HCT116 (cell line): ENCODE results near the gene CEMIP2. TPM values are rescaled to one million over a fixed set of nuclear protein-coding genes. Genes with fewer than 3 reads are reported as not detected.

Experiments
- ATAC-seq: fragments of 200-7000 bp; cut with Tn5 transposase; 2 replicates; pipeline ENCODE4 v1.9.1; 2020; ENCODE audit warnings: mild to moderate bottlenecking, moderate library complexity
- BruUV-seq: library from RNA; stranded (reverse); fragments of 400-500 nt; replicated peaks from 2 replicates; lab custom pipeline; 2021; lab: Mats Ljungman, UMichigan
- CTCF ChIA-PET: fragments of 300-600 bp; sonication (Branson Sonifier 250); formaldehyde crosslinking; loops from one replicate; lab custom pipeline; 2021; ENCODE audit warnings: antibody characterized with exemption; lab: Charles Lee
- POLR2A ChIA-PET: fragments of 300-600, 350-600 bp; sonication (Branson Sonifier 250); formaldehyde crosslinking; loops from one replicate; lab custom pipeline; 2021; ENCODE audit warnings: antibody characterized with exemption; lab: Charles Lee
- RAD21 ChIA-PET, 2 experiments: fragments of 300-600 bp; sonication (Branson Sonifier 250); formaldehyde crosslinking; loops; one replicate each; lab custom pipeline; 2023; ENCODE audit warnings: low total read pairs in 2 of 2; ENCODE audit not compliant: uncharacterized antibody in 2 of 2, unreplicated experiment in 2 of 2, low non-redundant PET in 1 of 2; lab: Charles Lee
- DNase-seq: peaks from one replicate; pipeline ENCODE4 v3.0.0-alpha.2; 2010; ENCODE audit warnings: low read depth, low spot score
- H2AFZ ChIP-seq: fragments of 200-600 bp; shearing (Covaris generic), sonication (generic); 2 replicates; pipeline ENCODE4 v1.6.1; 2017; ENCODE audit warnings: low read depth, mixed run types, mixed read lengths, antibody characterized with exemption, low read length; ENCODE audit not compliant: poor library complexity, severe bottlenecking
- H3K27ac ChIP-seq: 2 replicates; pipeline ENCODE4 v1.5.1; 2012; ENCODE audit warnings: low read depth, low read length
- H3K27me3 ChIP-seq: fragments of 200-600 bp; sonication (generic); 2 replicates; pipeline ENCODE4 v1.6.1; 2016; ENCODE audit warnings: mixed run types, low read length, mixed read lengths; ENCODE audit not compliant: insufficient read depth
- H3K36me3 ChIP-seq, 2 experiments: fragments of 200-500 bp in 1 of 2; fragments of 200-600 bp in 1 of 2; sonication (Bioruptor generic) in 1 of 2; sonication (generic) in 1 of 2; 2 replicates each; pipeline versions ENCODE4 v1.5.1 to v1.6.1; 2014 to 2016; ENCODE audit warnings: low read length in 2 of 2, inconsistent platforms in 1 of 2, mixed read lengths in 1 of 2, mixed run types in 1 of 2; ENCODE audit not compliant: insufficient read depth in 2 of 2, control insufficient read depth in 1 of 2
- H3K4me1 ChIP-seq, 2 experiments: fragments of 200-600 bp in 1 of 2; sonication (generic) in 1 of 2; 2 replicates each; pipeline versions ENCODE4 v1.5.1 to v1.6.1; 2012 to 2017; ENCODE audit warnings: low read length in 2 of 2, inconsistent platforms in 1 of 2, mild to moderate bottlenecking in 1 of 2, mixed read lengths in 1 of 2, mixed run types in 1 of 2, moderate library complexity in 1 of 2; ENCODE audit not compliant: insufficient read depth in 2 of 2, control insufficient read depth in 1 of 2
- H3K4me2 ChIP-seq: fragments of 200-600 bp; sonication (generic); 2 replicates; pipeline ENCODE4 v1.6.1; 2017; ENCODE audit warnings: mixed run types, low read length, mixed read lengths
- H3K4me3 ChIP-seq, 2 experiments: fragments of 200-600 bp in 1 of 2; sonication (generic) in 1 of 2; replicated peaks in 1 of 2; 2 replicates each; pipeline ENCODE4 v1.5.1; 2011 to 2016; ENCODE audit warnings: low read length in 2 of 2, control low read depth in 1 of 2, low read depth in 1 of 2, mild to moderate bottlenecking in 1 of 2, mixed read lengths in 1 of 2, mixed run types in 1 of 2
- H3K79me2 ChIP-seq: fragments of 200-600 bp; sonication (generic); 2 replicates; pipeline ENCODE4 v1.6.1; 2017; ENCODE audit warnings: mild to moderate bottlenecking, mixed run types, low read length, moderate library complexity, mixed read lengths; ENCODE audit not compliant: insufficient read depth
- H3K9ac ChIP-seq: fragments of 200-600 bp; sonication (generic); 2 replicates; pipeline ENCODE4 v1.6.1; 2016; ENCODE audit warnings: low read length, mixed read lengths
- H3K9me2 ChIP-seq: fragments of 200-600 bp; sonication (generic), shearing (Covaris generic); 2 replicates; pipeline ENCODE4 v1.6.1; 2017; ENCODE audit warnings: mixed run types, mild to moderate bottlenecking, moderate library complexity; ENCODE audit not compliant: insufficient read depth
- H3K9me3 ChIP-seq, 2 experiments: fragments of 200-500 bp in 1 of 2; fragments of 200-600 bp in 1 of 2; sonication (Bioruptor generic) in 1 of 2; sonication (generic) in 1 of 2; 2 replicates each; pipeline ENCODE4 v1.6.1; 2014 to 2017; ENCODE audit warnings: low read length in 2 of 2, mixed read lengths in 2 of 2, inconsistent platforms in 1 of 2, low read depth in 1 of 2, mild to moderate bottlenecking in 1 of 2, mixed run types in 1 of 2, moderate library complexity in 1 of 2; ENCODE audit not compliant: control insufficient read depth in 1 of 2, insufficient read depth in 1 of 2
- H4K20me1 ChIP-seq: fragments of 200-600 bp; sonication (generic), shearing (Covaris generic); 2 replicates; pipeline ENCODE4 v1.6.1; 2017; ENCODE audit warnings: mixed run types, mild to moderate bottlenecking, moderate library complexity; ENCODE audit not compliant: insufficient read depth
- CBX3 ChIP-seq: IDR thresholded peaks from 2 replicates; pipeline ENCODE4 v1.6.1; 2012; ENCODE audit warnings: low read depth
- CEBPB ChIP-seq: IDR thresholded peaks from 2 replicates; pipeline ENCODE4 v1.6.1; 2012; ENCODE audit warnings: low read depth
- EGR1 ChIP-seq: IDR thresholded peaks from 2 replicates; pipeline ENCODE4 v1.6.1; 2012; ENCODE audit warnings: low read depth
- ELF1 ChIP-seq: IDR thresholded peaks from 2 replicates; pipeline ENCODE4 v1.6.1; 2012; ENCODE audit warnings: low read depth, borderline replicate concordance
- EZH2 ChIP-seq: fragments of 200-600 bp; sonication (generic); IDR thresholded peaks from 2 replicates; pipeline ENCODE4 v1.6.1; 2017; ENCODE audit warnings: antibody characterized with exemption, mixed run types
- FOSL1 ChIP-seq: IDR thresholded peaks from 2 replicates; pipeline ENCODE4 v1.6.1; 2012; ENCODE audit warnings: low read depth
- JUND ChIP-seq: IDR thresholded peaks from 2 replicates; pipeline ENCODE4 v1.6.1; 2012
- RAD21 ChIP-seq: IDR thresholded peaks from 2 replicates; pipeline ENCODE4 v1.6.1; 2012; ENCODE audit warnings: low read depth, mild to moderate bottlenecking
- SP1 ChIP-seq: IDR thresholded peaks from 2 replicates; pipeline ENCODE4 v1.6.1; 2012; ENCODE audit warnings: low read depth
- SRF ChIP-seq: IDR thresholded peaks from 2 replicates; pipeline ENCODE4 v1.6.1; 2012; ENCODE audit warnings: low read depth
- YY1 ChIP-seq: IDR thresholded peaks from 2 replicates; pipeline ENCODE4 v1.6.1; 2011; ENCODE audit warnings: low read length, low read depth, moderate library complexity, mild to moderate bottlenecking; ENCODE audit not compliant: insufficient replicate concordance; ENCODE audit errors: extremely low read depth
- ZBTB33 ChIP-seq: IDR thresholded peaks from 2 replicates; pipeline ENCODE4 v1.6.1; 2011; ENCODE audit warnings: mild to moderate bottlenecking, low read length, moderate library complexity; ENCODE audit not compliant: insufficient replicate concordance; ENCODE audit errors: extremely low read depth
- intact Hi-C: fragments of 100-400 bp; cut with micrococcal nuclease; formaldehyde crosslinking; loops from 2 replicates; pipeline ENCODE4 v1.10.0; 2022
- total RNA-seq: library from RNA; stranded (reverse); gene quantifications from one replicate; pipeline ENCODE4 v1.2.1, GENCODE V29; 2021; ENCODE audit not compliant: unreplicated experiment
- TF ChIP-seq, protein P1 (sequence below), 3 experiments: fragments of 200-600 bp in 1 of 3; sonication (generic) in 1 of 3; IDR thresholded peaks in 2 of 3; conservative IDR thresholded peaks in 1 of 3; 2 replicates each; pipeline ENCODE4 v1.5.1; 2012 to 2017; ENCODE audit warnings: low read depth in 2 of 3, low read length in 2 of 3, antibody characterized with exemption in 1 of 3, borderline replicate concordance in 1 of 3, control low read depth in 1 of 3, mild to moderate bottlenecking in 1 of 3, mixed read lengths in 1 of 3, mixed run types in 1 of 3, moderate library complexity in 1 of 3; ENCODE audit not compliant: insufficient read depth in 1 of 3

Gene CEMIP2
- total RNA-seq, 1 experiment from 2014 or later = 14.3 TPM

- TF ChIP-seq EGR1 (no peak), EZH2 (no peak), YY1 (no peak), SP1 (no peak)
These were observed 29.0 kb upstream of the CEMIP2 start (continued) for GRCh38 chr9:71797266-71797665.

GRCh38 chr9:71796100-71796767 is 27.9 kb upstream of the CEMIP2 start:
- Histone ChIP-seq H3K9ac (no peak overlapping the region), H3K4me3 (no peak overlapping the region), H3K4me2 (no peak overlapping the region), H3K27me3 (no peaks in the 10 kb centered on the region), H3K79me2 (no peaks in the 10 kb centered on the region), H4K20me1 (no peaks in the 10 kb centered on the region), H3K27ac (no peak overlapping the region), H3K36me3 (no peaks in the 10 kb centered on the region), H3K9me3 (no peaks in the 10 kb centered on the region), H2AFZ (no peak overlapping the region), H3K4me1 (no peaks in the 10 kb centered on the region), H3K9me2 (no peaks in the 10 kb centered on the region)
- DNase-seq = no peak
- TF ChIP-seq YY1 = no peak
- TF ChIP-seq ELF1 = no peak
- TF ChIP-seq CEBPB = no peak
- TF ChIP-seq JUND = no peak
- TF ChIP-seq, protein P1, sequence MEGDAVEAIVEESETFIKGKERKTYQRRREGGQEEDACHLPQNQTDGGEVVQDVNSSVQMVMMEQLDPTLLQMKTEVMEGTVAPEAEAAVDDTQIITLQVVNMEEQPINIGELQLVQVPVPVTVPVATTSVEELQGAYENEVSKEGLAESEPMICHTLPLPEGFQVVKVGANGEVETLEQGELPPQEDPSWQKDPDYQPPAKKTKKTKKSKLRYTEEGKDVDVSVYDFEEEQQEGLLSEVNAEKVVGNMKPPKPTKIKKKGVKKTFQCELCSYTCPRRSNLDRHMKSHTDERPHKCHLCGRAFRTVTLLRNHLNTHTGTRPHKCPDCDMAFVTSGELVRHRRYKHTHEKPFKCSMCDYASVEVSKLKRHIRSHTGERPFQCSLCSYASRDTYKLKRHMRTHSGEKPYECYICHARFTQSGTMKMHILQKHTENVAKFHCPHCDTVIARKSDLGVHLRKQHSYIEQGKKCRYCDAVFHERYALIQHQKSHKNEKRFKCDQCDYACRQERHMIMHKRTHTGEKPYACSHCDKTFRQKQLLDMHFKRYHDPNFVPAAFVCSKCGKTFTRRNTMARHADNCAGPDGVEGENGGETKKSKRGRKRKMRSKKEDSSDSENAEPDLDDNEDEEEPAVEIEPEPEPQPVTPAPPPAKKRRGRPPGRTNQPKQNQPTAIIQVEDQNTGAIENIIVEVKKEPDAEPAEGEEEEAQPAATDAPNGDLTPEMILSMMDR (IDR thresholded peaks at IDR 0.05 in 2 of 3, conservative IDR thresholded peaks at IDR 0.05 in 1 of 3; ENCODE audit: borderline replicate concordance in 1 of 3, insufficient read depth in 1 of 3, low read depth in 2 of 3, low read length in 2 of 3) = no peak
- TF ChIP-seq RAD21 = no peak
- TF ChIP-seq FOSL1 = no peak
- no peak for TF ChIP-seq ZBTB33
- TF ChIP-seq CBX3 = no peak
- no peak for TF ChIP-seq EZH2
- TF ChIP-seq SRF = no peak
- no peak for TF ChIP-seq SP1
- CTCF ChIA-PET = no interaction called here
- POLR2A ChIA-PET = no interaction called here
- no peak for ATAC-seq
- RAD21 ChIA-PET = no interaction called here
- intact Hi-C loops = loop anchor here (5.0 kb wide), 1 partner anchor 176 kb away; no protein-coding TSS in a partner anchor
- no TSS peak for BruUV-seq
